DMS79 (cell line): Measurements from ENCODE around the gene MICU1.
"Not testable (repeated sequence)": the region's sequence is repeated elsewhere in the genome, so short reads cannot be mapped to it uniquely, and the experiment has no call there.

Experiments
- DNase-seq: peaks from one replicate; lab custom pipeline; 2025; lab: John Stamatoyannopoulos, UW

The MICU1 gene

DNA sequence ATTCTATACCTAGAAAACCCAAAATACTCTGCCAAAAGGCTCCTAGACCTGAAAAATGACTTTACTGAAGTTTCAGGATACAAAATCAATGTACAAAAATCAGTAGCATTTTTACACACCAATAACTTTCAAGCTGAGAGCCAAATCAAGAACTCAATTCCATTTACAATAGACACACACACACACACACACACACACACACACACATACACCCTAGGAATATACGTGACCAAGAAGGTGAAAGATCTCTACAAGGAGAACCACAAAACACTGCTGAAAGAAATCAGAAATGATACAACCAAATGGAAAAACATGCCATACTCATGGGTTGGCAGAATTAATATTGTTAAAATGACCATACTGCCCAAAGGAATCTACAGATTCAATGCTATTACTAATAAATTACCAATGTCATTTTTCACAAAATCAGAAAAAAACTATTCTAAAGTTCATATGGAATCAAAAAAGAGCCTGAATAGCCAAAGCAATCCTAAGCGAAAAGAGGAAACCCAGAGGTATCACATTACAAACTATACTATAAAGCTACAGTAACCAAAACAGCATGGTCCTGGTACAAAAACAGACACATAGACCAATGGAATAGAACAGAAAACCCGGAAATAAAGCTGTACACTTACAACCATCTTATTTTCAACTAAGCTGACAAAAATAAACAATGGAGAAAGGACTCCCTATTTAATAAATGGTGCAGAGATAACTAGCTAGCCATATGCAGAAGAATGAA, 122.0 kb downstream of the MICU1 start:
- no peak for DNase-seq

DNA sequence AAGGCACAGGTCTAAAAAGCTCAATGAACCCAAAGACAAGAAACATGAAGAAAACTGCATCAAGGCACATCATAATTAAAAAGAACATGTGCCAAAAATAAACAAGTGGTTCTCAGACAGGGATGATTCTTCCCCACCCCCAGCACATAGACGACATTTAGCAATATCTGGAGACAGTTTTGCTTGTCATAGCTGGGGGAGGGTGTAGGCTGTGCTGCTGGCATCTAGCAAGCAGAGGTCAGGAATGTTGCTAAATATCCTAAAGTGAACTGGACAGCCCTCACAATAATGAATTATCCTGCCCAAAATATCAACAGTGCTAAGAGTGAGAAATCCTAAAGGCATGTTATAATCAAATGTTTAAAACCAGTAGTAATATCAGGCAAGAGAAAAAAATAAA, 122.6 kb downstream of the MICU1 start:
- no peak for DNase-seq

DNA sequence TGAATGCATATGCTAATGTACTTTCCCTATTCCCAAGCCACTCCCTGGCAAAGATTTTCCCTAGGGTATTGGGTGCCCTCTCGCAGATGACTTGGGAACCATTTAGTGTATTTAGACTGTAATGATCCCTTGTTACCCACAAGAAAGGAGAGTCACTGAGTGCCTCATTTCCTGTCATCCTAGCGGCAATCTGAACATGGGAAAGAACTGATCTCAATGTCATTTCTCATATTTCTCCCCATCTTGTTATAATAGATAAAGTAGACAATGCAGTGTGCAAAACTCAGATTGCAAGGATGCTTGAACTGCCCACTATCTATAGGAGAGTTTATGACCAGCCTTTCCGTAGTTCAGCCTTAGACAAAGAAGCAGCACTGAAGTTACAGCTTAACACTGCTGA, 123.3 kb downstream of the MICU1 start:
- DNase-seq, result no peak

DNA sequence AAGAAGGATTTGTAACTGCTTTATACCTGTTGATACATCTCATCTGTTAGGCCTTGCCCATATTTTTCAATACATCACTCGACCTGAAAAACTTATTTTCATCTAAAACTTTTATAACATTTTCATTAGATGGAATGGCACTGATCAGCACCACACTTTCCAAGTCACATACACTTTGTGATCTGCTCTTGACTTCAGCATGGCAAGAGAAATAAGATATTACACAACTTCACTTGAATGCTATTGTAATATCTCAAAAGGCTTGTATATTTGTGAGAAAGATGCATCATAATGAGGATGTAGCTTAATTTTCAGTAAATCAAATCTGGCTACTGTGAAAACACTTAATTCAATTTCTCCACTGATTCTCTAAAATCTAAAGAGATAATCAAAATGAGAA, 126.2 kb downstream of the MICU1 start:
- no peak for DNase-seq

DNA sequence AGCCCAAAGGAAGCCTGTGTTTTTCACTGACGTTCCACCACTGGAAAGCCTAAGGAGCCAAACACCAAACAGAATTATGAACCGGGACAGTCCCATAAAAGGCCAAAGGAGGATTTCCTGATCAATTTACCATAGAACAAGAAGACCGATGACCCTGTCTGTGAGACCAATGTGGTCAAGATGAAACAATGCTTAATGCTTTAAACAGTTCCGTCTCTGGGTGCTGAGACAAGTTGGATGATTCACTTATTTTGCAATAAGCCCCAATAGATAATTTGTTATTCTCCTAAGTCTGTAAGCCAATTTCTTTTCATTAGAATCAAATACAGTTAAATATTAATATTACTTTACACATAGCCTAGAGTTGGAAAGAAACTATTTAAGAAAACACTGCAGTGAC, 134.9 kb downstream of the MICU1 start:
- no peak for DNase-seq

DNA sequence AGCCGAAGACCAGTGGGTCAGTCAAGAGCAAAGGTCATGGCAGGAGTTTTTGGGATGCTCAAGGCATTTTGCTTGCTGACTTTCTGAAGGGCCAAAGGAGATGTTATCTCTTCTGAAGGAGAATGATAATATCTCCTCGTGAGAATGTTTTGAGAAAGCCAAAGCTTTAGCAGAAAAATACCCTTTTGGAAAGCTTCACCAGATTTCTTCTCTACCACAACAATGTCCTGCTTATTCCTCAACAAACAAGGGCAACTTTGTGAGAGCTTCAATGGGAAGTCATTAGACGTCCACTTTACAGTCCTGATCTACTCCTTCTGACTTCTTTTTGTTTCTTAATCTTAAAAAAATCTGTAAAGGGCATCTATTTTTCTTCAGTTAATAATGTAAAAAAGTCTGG, 138.4 kb downstream of the MICU1 start:
- no peak for DNase-seq

DNA sequence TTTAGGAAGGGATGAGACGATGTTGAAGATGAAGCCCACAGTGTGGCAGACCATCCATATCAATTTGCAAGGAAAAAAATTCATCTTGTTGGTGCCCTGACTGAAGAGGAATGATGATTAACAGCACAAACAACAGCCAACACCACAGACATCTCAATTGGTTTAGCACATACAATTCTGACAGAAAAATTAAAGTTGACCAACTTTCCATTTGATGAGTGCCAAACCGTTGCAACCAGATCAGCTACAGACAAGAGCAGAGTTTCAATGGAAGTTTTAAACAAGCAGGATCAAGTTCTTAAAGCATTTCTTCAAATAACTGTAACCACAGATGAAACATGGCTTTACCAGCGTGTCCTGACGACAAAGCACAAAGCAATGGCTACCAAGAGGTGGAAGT, 138.8 kb downstream of the MICU1 start:
- no peak for DNase-seq

DNA sequence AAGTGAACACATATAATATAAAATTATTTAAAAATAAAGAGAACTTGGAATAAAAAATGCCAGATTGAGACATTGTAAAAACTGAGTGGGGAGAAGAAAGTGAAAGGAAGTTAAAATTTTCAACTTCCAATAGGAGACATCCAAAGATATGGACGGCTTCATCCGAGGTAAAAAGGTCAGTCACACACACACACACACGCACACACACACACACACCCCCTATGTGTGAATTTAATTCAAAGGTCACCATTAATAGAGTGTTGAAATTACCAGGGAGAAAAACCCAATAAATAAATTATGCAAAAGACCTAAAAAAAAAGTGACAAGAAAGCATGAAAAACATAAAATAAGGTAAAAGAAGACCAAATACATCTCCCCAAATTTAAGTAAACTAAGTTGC, 140.2 kb downstream of the MICU1 start:
- no peak for DNase-seq

DNA sequence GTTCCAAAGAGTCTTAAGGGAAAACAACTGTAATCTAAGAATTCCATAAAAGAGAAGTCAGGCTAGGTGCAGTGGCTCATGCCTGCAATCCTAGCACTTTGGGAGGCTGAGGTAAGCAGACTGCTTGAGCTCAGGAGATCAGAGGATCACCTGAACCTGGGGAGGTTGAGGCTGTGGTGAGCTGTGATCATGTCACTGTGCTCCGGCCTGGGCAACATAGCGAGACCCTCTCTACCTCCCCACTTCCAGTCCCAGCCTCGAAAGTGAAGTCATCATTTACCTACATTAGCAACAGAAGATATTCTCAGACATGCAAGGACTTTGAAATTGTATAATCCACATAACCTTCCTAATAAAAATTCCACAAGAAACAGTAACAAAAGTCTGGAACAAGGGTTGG, 141.4 kb downstream of the MICU1 start:
- DNase-seq, result no peak

DNA sequence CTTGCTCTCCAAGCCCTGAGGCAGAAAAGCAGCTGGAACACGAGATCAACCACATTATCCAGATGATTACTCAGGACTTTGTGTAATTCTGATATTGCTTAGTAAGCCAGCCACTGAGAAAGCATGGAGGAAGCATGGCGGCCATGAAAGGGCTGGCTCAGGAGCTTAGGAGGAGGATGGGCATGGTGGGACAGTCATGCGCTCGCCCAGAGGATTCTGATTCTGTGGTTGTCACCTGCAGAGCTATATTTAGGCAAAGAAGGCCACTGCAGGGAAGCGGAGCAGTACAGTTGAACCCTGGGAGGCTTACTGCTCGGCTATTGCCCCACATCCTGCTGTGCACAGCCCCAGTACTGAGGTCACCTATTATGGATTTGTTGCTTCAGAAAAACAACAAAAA, 142.4 kb downstream of the MICU1 start:
- no peak for DNase-seq

DNA sequence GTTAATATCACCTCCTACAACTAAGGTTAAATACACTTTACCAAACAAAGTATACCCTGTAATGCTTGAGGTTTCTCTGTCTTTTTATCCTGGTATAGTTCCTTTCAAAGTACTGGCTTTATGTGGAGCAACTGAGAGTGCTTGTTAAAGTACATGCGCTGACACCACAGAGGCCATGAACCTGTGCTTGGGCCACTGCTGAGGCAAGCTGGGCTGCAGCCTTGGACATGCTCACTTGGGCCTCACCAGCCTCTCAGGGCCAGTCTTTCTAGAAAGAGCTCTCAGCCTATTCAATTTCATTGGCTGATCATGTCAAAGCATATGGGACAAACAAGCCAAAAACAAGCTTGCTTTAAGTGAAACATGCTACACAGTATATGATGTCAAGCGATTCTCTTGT, 145.0 kb downstream of the MICU1 start:
- no peak for DNase-seq

DNA sequence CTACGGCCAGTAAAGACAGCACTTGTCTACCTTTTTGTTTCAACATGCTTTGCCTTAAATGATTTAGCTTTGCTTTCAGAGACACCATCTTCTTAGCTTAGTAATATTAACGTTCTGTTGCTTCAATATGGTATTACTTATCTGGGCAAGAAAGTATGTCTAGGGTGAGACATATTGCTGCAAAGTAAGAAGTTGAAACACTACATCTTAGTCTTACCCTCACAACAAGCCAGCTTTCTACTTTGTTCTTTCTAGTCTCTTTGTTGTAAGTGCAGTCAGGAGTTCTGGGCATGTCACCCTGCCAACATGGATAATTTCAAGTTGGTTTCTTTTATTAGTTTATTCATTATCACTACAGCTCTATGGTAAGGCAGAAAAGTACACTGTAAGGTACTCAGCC, 148.4 kb downstream of the MICU1 start:
- DNase-seq, result no peak

DNA sequence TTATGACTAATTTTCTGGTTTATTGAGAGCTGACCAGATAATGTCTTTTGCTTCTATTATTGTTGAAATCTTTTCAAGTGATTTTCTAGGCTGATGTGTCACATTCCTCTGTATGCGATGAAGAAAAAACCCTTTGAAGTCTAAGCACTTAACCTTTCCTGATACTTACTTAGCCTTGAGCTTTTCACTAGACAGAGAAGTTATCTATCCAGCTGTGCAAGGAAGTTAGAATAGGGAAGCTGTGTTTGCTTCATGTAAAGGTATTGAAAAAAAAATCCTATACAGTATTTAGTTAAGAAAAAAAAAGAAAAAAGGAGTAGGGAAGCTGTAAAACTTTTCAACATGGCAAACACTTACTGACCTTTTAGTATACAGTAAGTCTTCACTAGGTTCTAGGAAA, 153.6 kb downstream of the MICU1 start:
- DNase-seq, result no peak

DNA sequence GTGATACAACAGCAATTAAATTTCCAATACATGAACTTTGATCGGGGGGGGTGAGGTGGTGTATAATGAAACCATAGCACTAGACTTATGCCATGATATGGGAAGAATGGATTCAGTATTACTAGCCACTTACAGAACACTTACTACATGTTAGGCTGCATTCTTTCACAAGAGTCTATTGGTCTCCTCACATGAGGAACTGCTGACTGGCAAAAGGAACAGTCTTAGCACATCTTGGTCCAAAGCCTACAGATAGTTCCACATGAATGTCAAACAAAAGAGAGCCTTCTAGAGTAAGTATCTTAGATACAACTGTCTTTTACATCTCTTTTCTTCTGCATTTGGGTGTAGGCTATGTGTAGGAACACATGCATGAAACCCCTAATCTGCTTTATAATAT, 155.2 kb downstream of the MICU1 start:
- no peak for DNase-seq

DNA sequence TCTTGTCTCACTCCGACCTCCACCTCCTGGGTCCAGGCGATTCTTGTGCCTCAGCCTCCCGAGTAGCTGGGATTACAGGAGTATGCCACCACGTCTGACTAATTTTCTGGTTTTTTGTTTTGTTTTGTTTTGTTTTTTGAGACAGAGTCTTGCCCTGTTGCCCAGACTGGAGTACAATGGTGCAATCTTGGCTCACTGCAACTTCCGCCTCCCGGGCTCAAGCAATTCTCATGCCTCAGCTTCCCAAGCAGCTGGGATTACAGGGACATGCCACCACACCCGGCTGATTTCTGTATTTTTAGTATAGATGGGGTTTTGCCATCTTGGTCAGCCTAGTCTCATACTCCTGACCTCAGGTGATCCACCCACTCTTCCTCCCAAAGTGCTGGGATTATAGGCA, 158.8 kb downstream of the MICU1 start:
- not testable (repeated sequence) for DNase-seq

DNA sequence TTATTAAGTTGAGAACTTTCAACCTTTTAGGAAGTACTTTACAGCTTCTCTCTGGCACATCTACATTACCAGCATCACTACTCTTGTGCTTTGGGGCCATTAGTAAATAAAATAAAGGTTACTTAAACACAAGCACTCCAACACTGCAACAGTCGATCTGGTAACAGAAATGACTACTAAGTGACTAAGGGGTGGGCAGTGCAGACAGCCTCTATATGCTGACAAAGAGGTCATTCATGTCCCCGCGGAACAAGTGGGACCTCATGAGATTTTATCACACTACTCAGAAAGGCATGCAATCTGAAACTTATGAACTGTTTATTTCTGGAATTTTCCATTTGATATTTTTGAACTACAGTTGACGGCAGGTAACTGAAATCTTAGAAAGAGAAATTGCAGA, 159.9 kb downstream of the MICU1 start:
- DNase-seq, result no peak

DNA sequence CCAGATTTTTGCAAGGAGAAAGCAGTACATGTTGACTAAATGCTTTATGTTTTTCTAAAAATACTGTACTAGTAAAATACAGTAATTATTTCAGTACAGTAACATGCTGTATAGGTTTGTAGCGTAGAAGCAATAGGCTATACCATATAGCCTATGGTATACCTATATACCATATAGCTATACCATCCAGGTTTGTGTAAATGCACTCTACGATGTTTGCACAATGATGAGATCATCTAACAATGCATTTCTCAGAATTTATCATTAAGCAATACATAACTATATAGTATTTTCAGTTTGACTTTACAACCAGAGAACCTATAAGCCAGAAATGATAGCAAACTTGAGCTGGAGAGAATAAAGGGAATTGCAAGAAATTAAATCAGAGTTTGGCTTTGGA, 161.4 kb downstream of the MICU1 start:
- DNase-seq, result no peak

DNA sequence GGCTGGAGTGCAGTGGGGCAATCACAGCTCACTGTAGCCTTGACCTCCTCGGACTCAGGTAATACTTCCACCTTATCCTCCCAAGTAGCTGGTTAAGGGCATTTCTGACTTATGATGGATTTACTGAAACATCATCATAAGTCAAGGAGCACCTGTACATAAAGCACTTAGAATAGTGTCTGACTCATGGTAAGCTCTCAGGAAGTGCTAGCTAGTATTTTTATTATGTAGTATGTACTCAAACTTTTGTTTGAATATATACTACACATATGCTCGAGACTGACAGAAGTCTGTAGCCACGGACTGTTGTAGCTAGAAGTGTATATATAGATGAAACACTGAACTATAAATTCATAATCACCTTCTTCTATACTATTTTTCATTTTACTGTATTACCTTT, 163.6 kb downstream of the MICU1 start:
- DNase-seq, result no peak

DNA sequence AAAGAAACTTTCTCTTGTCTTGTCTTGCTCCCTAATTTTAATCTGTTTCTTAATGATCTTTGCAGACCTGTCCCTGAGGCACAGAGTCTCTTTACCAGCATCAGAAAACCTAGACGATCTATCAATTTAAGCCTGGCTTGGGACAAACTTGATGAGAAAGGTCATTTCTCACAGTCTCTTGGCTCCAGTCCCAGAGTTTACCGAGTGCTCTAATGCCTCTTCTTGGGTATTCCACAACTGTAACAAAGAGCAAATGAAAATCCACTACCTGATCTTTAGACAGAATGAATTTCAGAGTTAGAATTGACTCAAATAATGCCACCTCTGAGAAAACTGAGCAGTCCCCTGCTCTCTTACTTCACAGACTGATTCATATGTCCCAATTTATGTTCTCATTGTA, 164.8 kb downstream of the MICU1 start:
- DNase-seq, result no peak

DNA sequence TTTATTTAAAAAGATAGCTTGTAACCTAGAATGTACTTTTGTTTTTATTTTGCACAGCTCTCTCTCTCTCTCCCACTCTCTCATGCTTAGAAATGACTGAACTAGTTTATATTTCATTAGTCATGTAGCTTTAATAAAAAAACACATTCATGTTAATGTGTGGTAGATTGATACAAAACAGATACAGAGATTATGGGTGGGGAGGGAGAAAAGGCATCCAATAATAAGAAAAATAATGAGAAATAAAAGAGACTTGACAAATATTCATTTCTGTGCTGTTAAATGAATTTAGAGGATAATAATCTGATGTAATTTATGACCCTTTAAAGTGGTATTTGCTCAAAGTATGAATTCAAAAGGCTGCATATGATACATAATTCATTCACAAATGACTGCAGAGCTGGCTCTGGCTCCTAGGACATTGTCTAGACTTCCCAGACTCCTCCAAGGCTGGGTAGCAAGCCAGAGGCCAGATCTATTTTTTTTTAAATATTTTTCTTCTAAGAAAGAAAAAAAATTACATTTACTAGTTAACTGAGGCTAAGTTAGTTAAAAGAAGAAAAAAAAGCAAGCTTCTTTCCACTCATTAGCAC, 165.5 kb downstream of the MICU1 start:
- no peak for DNase-seq

DNA sequence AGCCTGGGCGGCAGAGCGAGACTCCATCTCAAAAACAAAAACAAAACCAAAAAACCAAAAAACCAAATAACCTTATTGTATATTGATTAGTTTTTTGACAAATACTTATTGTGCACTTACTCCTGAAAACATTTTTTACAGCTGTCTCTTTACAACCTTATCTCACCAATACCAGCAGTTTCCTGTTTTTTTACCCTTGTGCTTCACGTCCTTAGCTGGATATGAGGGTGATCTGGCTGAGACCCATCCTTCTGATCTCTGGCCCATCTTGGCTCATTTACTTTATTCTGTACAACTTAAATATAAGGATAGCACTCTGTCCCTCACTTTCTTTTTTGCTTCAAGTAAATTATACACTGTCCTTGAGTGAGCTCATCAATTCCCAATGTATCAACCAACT, 166.6 kb downstream of the MICU1 start:
- DNase-seq, result no peak

DNA sequence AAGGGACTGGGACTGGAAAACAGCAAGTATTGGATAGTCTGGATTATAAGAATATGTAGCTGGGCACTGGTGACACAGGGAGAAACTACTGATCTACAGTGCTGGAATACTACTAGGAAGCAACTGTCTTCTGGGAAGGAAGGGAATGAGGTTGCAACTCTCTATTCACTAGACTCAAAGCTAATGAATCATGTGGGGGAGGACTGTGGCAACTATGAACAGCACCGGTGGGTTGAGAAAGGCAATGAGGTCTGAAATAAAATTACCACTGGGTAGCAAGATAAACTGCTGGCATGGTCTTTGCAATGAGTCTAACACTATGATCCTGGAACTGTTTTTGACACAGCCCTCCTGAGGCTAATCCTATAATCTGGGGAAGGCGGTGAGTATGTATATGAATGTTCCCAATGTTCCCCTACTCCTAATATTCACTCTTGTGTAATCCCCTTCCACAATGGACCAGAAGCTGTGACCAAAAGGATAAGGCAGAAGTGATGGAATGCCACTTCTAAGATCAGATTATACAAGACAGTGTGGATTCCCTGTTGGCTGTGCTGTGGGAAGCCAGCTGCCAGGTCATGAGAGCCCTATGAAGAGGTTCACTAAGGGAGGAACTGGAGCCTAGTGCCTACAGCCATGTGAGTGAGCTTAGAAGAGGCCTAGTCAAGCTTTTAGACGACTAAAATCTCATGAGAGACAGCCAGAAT, 169.8 kb downstream of the MICU1 start:
- DNase-seq, result no peak

DNA sequence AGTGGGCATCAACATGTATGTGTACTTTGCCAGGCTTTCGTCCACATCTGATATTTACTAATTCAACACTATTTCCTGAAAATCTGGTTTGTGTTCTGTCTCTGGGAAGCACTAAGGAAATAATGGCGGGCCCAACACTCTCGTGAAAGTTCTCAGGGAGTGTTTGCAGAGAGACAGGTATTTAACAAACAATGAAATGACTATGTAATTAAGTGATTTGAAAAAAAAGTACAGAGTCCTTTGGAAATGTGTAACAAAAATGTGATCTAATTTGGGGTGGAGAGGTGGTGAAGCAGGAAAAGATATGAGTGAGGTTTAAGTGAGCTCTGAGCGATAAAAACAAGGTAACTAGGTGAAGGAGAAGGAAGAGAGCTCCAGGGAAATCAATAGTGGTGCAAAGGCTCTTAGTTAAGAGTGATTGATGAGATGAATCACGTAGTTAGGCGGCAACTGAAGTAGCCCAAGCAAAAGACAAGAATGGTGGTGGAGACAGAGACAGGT, 175.9 kb downstream of the MICU1 start:
- DNase-seq, result no peak
